NCI-H1417 treated with DMSO at 0.1 percent for 48 hours (cell line): ENCODE data around the gene PLEKHA1.

Experiments used
- DNase-seq: peaks from one replicate; lab custom pipeline; 2025; lab: John Stamatoyannopoulos, UW

The PLEKHA1 gene

DNA sequence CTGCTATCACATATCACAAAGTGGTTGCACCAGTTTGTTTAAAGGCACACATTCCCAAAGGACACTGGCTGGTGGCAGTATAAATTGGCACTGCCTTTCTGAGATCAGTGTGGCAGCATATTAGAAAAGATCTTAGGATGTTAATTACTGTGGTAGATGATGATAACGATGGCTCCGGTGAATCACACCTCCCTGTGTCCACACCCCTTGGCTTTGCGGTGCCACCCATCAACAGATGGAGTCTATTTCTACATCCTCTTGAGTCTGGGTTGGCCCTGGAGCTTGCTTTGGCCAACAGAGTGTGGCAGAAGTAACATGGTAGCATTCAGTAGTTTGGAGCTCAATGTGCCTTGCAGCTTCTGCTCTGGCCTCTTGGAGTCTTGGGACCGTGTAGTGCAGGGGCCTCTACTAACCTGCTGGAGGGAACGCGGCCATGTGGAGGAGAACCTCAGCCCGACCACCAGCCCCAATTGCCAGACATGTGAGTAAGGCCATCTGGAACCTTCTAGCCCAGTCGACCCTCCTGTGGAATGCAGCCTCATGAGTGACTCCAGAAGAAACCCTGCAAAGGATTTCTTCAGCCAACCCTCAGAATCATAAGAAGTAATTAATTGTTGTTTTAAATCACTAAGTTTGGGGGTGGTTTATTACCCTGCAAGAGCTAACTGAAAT, 27.2 kb upstream of the PLEKHA1 start:
- DNase-seq, result no peak

DNA sequence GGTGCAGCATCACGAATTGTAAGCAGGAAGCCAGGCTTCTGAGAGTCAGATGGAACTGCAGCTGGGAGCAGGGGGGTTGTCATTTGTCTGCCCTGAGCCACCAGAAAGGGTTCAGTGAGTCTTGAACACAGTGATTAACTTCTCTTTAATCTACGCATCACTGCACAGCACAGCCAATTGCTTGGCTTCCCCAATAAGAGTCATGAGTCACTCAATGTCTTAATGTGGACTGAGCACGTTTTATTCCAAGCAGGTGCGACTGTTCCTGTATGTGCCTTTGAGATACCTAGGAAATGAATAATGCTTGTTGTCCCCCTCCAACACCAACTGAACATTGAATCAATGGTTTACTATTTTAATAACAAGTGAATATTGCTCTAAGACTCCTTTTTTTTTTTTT, 26.0 kb upstream of the PLEKHA1 start:
- DNase-seq, result no peak

- no peak for DNase-seq
Measured at GRCh38 chr10:122348935-122349361, 25.6 kb upstream of the PLEKHA1 start.

GRCh38 chr10:122349758-122350369, 24.6 kb upstream of the PLEKHA1 start:
- DNase-seq, result no peak

DNA sequence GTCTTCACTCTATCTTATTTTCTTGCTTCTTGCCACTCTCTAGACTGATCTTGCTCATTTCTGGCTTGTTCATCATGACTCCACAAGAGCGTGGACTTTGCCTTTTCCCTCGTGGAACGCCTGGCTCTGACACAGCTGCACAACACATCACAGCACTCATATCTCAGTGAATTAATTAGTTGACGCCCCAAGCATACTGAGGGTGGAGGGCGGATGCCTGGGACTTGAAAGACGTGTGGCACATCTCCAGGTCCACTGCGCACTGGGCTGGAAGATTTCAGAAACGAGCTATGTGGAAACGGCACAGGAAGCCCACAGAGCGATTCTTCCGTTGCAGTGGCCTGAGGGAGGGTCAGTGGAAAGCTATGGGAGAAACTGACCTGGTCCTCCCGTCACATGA, 23.6 kb upstream of the PLEKHA1 start:
- no peak for DNase-seq

DNA sequence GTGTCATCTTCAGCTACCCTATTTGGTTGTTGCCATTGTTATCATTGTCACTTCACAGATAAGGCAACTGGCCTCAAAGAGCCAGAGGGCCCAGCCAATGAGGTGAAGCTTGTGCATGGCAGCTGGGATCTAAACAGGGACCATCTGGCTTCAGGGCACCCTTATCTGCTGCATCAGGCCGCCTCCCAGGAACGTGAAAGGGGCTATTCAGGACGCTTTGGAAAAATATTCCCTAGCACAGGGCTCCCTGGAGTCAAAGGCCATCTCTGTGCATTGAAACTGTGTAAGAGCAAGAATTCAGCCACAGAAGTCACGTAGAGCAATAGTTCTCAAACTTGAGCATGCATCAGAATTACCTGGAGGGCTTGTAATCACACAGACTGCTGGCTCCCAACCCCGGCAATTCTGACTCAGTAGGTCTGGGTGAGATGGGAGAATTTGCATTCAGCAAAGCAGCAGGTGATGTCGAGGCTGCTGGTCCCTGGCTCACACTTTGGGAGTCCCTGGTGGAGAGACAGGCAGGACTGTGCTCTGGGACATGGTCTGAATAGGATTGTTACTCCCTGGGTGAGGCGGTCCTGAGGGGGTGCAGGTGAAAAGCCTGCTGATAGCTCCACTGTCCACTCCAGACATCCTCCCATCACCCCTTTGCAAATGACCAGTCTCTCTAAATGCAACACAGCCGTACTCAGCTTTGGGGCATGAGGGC, 21.5 kb upstream of the PLEKHA1 start:
- DNase-seq, result no peak

GRCh38 chr10:122354383-122354782, 20.1 kb upstream of the PLEKHA1 start:
- DNase-seq, result no peak

DNA sequence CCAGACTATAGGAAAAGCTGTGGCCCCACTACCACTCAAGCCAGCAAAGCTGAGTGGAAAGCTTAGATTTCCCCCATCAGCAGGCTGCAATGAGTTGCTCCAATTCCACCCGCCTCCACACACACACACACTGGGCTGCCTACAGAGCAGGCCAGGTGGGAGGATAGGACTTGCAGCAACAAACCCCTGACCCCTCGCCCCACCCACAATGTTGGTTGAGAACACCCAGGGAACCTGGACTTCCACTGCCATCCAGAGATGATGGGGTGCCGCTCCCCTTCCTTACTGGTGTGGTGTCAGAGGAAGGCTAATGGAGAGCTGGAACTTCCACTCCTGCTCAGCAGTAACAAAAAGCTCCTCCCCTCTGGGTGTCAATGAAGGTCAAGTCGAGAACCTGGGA, 16.8 kb upstream of the PLEKHA1 start:
- no peak for DNase-seq

DNA sequence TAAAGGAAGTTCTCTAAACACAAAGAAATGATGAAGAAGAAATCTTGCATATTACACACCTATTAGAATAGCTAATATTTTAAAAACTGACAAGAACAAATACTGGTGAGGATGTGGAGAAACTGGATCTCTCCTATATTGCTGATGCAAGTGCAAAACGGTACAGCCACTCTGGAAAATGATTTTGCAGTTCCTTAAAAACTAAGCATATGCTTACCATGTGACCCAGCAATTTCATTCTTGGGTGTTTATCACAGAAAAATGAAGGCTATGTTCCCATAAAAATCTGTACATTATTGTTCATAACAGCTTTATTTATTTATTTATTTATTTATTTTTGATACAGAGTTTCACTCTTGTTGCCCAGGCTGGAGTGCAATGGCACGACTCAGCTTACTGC, 14.9 kb upstream of the PLEKHA1 start:
- DNase-seq, result no peak

- DNase-seq, result no peak
Measured at GRCh38 chr10:122361046-122361445, 13.5 kb upstream of the PLEKHA1 start.

- DNase-seq, result no peak
Measured at GRCh38 chr10:122362031-122362592, 12.4 kb upstream of the PLEKHA1 start.

GRCh38 chr10:122362621-122363020, 11.9 kb upstream of the PLEKHA1 start:
- DNase-seq, result no peak

DNA sequence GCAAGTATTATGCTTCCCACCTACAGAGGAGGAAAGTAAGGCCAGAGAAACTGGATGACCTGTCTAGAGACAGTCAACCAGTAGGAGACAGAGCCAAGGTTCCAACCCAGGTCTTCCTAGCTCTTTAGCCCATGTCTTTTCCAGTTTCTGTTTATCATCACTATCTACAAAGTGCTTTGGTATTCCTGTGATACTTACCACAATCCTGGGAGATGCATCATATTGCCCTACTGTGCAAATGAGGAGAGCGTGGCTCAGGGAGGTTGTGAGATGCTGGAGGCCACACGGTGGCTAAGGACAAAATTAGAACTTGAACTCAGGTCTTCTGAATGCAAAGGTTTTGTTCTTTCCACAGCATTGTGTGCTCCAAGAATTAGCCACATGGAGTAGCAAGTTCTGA, 11.2 kb upstream of the PLEKHA1 start:
- no peak for DNase-seq

DNA sequence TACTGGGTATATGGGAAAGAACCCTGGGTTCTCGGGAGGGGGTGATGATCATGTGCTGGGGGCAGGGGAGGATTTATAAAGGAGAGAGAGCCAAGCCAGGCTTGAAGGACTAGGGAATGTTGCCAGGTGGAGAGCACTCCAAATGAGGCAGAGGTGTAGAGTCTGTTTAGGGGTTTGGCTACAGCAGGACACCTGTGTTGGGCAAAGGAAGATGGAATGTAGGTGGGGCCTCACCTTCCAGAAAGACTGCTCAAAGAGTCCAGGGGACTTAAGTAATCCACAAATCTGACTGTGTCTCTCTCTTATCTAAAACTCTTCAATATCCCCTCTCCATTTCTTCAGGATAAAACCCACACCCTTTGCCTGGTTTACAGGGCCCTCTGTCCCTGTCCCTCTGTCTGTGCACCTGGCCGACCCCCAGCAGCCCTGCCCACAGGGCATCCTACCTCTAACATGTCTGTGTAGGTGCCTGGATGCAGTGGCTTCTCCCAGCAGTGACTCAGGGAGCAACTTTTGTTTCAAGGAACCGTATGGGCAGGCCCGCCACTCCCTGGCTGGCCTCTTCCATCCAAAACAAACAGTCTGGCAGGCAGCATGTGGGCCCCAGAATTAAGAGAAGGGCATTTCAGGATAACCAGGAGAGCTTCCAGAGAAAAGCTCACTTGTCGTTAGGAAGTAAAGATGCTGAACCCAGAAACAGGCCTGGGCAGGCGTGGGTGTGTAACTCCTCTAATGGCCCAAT, 10.6 kb upstream of the PLEKHA1 start:
- DNase-seq, result no peak

DNA sequence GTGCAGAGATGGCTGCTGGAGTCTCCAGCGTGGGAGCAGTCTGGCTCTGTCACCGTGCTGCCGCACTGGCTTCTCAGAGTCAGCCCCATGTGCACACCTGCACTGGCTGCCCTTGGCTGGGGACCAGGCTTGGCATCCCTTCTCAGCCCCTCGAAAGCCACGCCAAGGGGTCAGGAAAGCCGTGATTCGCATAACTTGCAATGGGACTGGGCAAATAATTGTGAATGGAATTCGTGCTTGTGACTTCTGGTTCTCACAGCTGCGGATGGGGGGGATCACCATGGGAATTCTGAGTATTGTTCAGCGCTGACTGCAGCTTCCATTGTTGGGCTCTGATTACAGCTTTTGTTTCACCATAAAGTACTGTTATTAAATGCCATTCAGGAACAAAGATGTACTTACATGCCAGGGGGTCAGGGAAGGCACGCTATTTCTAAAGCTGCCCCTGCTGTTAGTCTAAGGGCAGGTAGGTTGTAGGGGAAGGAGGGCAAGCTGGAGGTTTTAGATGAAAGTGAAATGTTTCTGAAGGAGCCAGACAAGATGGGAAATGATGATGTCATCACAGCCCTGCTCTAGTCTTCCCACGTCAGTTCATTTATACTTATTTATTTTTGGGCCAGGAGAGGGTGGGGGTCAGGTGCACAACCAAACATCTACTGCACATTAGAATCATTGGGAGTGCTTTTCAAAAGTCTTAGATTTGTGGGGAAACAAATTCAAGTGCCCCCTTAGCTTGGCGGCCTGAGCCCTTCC, 5.8 kb upstream of the PLEKHA1 start:
- no peak for DNase-seq

- DNase-seq, result no peak
Measured at GRCh38 chr10:122373108-122373507, 1.4 kb upstream of the PLEKHA1 start.

DNA sequence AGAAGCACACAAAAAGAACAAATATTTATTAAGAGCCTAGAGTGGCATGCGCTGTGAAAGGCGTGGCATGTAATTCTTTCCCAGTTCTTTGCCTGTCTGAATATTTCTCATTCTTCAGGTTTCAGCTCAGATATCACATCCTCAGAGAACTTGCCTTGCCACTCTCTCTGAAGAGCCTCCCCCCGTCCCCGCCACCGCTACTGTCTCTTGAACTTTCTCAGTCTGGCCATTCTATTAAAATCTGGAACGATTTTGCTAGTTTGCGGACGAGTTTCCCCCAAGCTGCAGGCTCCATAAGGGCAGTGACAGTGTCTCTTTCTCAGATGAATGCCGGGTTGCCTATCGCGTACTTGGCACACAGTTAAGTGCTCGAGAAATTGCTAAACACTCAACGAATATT, 787 bp upstream of the PLEKHA1 start:
- no peak for DNase-seq

- DNase-seq, result no peak
Measured at GRCh38 chr10:122374859-122375678, 561 bp downstream of the PLEKHA1 start.

GRCh38 chr10:122375679-122376160, 1.2 kb downstream of the PLEKHA1 start:
- DNase-seq, result no peak

DNA sequence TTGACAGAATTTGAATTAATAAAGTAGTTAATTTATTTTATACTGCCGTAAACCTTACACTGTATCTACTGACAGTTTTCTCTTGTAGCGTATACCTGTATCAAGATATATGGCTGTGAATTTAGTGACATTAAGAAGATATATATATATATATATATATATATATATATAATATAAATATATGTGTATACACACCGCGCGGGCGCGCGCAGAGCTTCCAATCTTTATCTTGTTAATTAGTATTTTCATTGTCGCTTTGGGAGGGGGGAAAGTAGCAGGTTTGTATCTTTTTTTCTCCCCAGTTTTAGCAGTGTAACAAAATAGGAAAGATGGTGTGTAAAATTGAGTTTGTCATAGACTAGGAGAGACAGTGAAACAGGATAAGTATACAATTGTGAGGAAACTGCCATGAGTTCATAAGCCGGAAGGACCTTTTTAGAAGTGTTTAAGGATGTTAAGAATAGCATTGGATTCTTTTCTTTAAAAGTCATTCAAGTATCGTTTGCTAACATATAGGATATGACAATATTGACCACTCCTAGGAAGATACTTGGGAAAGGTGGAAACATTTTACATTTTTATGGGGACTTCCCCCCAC, 2.0 kb downstream of the PLEKHA1 start:
- no peak for DNase-seq
